OCI-LY1 (cell line): ENCODE results near the gene C11orf58.

Experiments used
- CTCF ChIP-seq: fragments of 200-600 bp; sonication (generic), shearing (Covaris generic); IDR thresholded peaks from 2 replicates; pipeline ENCODE4 v1.5.1; 2017; ENCODE audit warnings: mild to moderate bottlenecking, antibody characterized with exemption, low read length, moderate library complexity, mixed read lengths
- EZH2 ChIP-seq: fragments of 200-600 bp; sonication (generic), shearing (Covaris generic); IDR thresholded peaks from 2 replicates; pipeline ENCODE4 v1.8.0; 2017; ENCODE audit warnings: borderline replicate concordance, mixed run types, mild to moderate bottlenecking, antibody characterized with exemption, low read length, moderate library complexity, mixed read lengths

GRCh38 chr11:16744128-16744725, 5.8 kb downstream of the C11orf58 start:
- TF ChIP-seq CTCF: no peak
- TF ChIP-seq EZH2: no peak
